ENCODE data around the gene BHLHA9. TPM values are rescaled to one million over a fixed set of nuclear protein-coding genes. Genes with fewer than 3 reads are reported as not detected.

BHLHA9 gene
- total and polyA plus RNA-seq, 2 of the 8 experiments (the other 6 are each of a cell fraction or from before 2014, with no cell fraction given): 0.29 to 0.34 TPM

DNA sequence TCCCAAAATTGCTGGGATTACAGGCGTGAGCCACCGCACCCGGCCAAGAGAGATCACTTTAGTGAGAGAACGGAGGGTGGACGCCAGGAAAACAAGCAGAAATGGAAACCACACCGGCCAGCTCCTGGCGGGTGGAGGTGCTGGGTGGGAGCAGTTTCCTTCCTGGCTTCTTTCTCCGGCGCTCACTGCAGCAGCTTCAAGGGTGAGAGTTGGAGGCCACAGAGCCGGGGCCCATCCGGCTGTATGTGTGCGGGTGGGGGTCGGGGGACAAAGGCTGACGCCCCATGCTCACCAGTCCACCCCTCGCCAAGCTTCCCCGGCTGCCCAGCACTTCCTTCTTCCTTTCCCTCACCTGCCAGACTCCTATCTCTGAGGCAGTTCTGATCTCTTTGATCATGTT is 13.5 kb upstream of the BHLHA9 start:
- 92% methylated on average over 13 of the region's 16 CpGs; no CpG with 5 or more reads in 1 of the 2 experiments for WGBS, 2 experiments (ENCODE audit: extremely low coverage in 1 of 2, insufficient coverage in 1 of 2, insufficient read length in 1 of 2, insufficient replicate concordance in 2 of 2, low coverage in 1 of 2, low lambda C conversion rate in 2 of 2, missing lambda C conversion rate in 1 of 2)
- CTCF ChIA-PET (ENCODE audit: partially characterized antibody): interaction anchor here (0.6 to 1.2 kb wide), 2 partner anchors 48 to 77 kb away, joined by 3 read pairs; no protein-coding TSS in a partner anchor

More for the DNA sequence above, 13.5 kb upstream of the BHLHA9 start:
- no peak for TF ChIP-seq BRCA1 (IDR thresholded peaks at IDR 0.05; ENCODE audit: low read depth, low read length)
- TF ChIP-seq GABPA (IDR thresholded peaks at IDR 0.05; ENCODE audit: borderline replicate concordance, insufficient read depth, low read length): no peak
- no peak for TF ChIP-seq HDAC2 (IDR thresholded peaks at IDR 0.05; ENCODE audit: borderline replicate concordance in 1 of 2, low read depth in 2 of 2, low read length in 2 of 2)
- no peak for TF ChIP-seq SP2 (IDR thresholded peaks at IDR 0.05; ENCODE audit: low read length)
- no peak for TF ChIP-seq SP1 (IDR thresholded peaks at IDR 0.05; ENCODE audit: low read depth, low read length)
- TF ChIP-seq SUZ12 (IDR thresholded peaks at IDR 0.05; ENCODE audit: low read length): no peak
- TF ChIP-seq, protein P1, sequence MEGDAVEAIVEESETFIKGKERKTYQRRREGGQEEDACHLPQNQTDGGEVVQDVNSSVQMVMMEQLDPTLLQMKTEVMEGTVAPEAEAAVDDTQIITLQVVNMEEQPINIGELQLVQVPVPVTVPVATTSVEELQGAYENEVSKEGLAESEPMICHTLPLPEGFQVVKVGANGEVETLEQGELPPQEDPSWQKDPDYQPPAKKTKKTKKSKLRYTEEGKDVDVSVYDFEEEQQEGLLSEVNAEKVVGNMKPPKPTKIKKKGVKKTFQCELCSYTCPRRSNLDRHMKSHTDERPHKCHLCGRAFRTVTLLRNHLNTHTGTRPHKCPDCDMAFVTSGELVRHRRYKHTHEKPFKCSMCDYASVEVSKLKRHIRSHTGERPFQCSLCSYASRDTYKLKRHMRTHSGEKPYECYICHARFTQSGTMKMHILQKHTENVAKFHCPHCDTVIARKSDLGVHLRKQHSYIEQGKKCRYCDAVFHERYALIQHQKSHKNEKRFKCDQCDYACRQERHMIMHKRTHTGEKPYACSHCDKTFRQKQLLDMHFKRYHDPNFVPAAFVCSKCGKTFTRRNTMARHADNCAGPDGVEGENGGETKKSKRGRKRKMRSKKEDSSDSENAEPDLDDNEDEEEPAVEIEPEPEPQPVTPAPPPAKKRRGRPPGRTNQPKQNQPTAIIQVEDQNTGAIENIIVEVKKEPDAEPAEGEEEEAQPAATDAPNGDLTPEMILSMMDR (IDR thresholded peaks at IDR 0.05; ENCODE audit: control extremely low read depth in 1 of 3, insufficient read depth in 1 of 3, low read depth in 1 of 3, low read length in 3 of 3): no peak
- TF ChIP-seq BACH1 (IDR thresholded peaks at IDR 0.05; ENCODE audit: low read length): no peak
- TF ChIP-seq CREB1 (IDR thresholded peaks at IDR 0.05): no peak
- Histone ChIP-seq H3K79me2 (ENCODE audit: control insufficient read depth in 1 of 2, insufficient read depth in 2 of 2, low read length in 2 of 2) (no peaks in the 10 kb centered on the region), H2AFZ (ENCODE audit: low read length) (no peak overlapping the region), H3K79me1 (ENCODE audit: low read depth, low read length) (no peaks in the 10 kb centered on the region), H4K5ac (ENCODE audit: insufficient read length, low read depth, low read length) (no peak overlapping the region), H3K36me3 (ENCODE audit: control insufficient read depth in 2 of 4, insufficient read depth in 4 of 4, low read length in 3 of 4) (no peaks in the 10 kb centered on the region; a peak in 1 of 8 replicates), H3K14ac (ENCODE audit: insufficient read length) (no peak overlapping the region), H3K4me1 (replicated peaks in 1 of 4; ENCODE audit: control insufficient read depth in 3 of 4, insufficient read depth in 4 of 4, low read length in 3 of 4) (no peaks in the 10 kb centered on the region; a peak in 1 of 7 replicates), H3K4me3 (ENCODE audit: extremely low read depth in 1 of 4, insufficient read depth in 2 of 4, low read depth in 3 of 4, low read length in 4 of 4) (no peak overlapping the region), H4K20me1 (replicated peaks in 1 of 2; ENCODE audit: control insufficient read depth in 1 of 2, insufficient read depth in 2 of 2, low read length in 2 of 2) (peaks cover 0 to 2% of the 10 kb centered on the region in 2 experiments), H2BK120ac (replicated peaks; ENCODE audit: low read depth, low read length) (no peak overlapping the region), H3K23ac (ENCODE audit: insufficient read length) (no peak overlapping the region), H3K9ac (replicated peaks in 1 of 4; ENCODE audit: extremely low read depth in 1 of 4, low read depth in 3 of 4, low read length in 3 of 4) (no peak overlapping the region), H3K9me3 (ENCODE audit: insufficient read depth in 2 of 2, low read depth in 1 of 2, low read length in 1 of 2) (no peaks in the 10 kb centered on the region; a peak in 1 of 4 replicates), H3K27ac (ENCODE audit: low read depth, low read length) (no peak overlapping the region), H3K56ac (replicated peaks; ENCODE audit: insufficient read length, low read depth, low read length) (no peak overlapping the region), H4K91ac (replicated peaks; ENCODE audit: insufficient read length, low read length) (no peak overlapping the region), H3K4ac (replicated peaks; ENCODE audit: insufficient read length, low read depth, low read length) (no peak overlapping the region), H3K27me3 (replicated peaks in 1 of 4; ENCODE audit: control insufficient read depth in 3 of 4, extremely low read depth in 1 of 4, insufficient read depth in 3 of 4, low read length in 3 of 4) (peaks cover 6 to 24% (median 18%) of the 10 kb centered on the region in 4 experiments), H2BK20ac (ENCODE audit: low read length) (no peak overlapping the region), H2BK12ac (ENCODE audit: low read depth, low read length) (no peak overlapping the region), H2AK5ac (ENCODE audit: low read depth, low read length) (no peak overlapping the region), H2BK15ac (ENCODE audit: low read length) (no peak overlapping the region), H3K18ac (ENCODE audit: extremely low read depth, low read length) (no peak overlapping the region), H2BK5ac (ENCODE audit: low read depth, low read length) (no peak overlapping the region), H3K4me2 (ENCODE audit: insufficient read depth in 1 of 2, low read depth in 2 of 2, low read length in 2 of 2) (no peak overlapping the region), H3K23me2 (ENCODE audit: low read depth, low read length) (peaks cover 3% of the 10 kb centered on the region; the same call in 1 of the 2 replicates), H4K8ac (ENCODE audit: extremely low read depth, insufficient read depth, low read length) (no peak overlapping the region)
- POLR2A ChIA-PET (ENCODE audit: partially characterized antibody): interaction anchor here (0.9 kb wide), 1 partner anchor 13 kb away, joined by 3 read pairs; the partner anchor contains the start of gene BHLHA9
- DNase-seq (ENCODE audit: low read depth in 1 of 2, low spot score in 2 of 2): no peak
- no peak for FAIRE-seq
